SH-SY5Y (cell line): ENCODE results near the gene RSPO4.

Experiments used
- GATA2 ChIP-seq: IDR thresholded peaks from 2 replicates; pipeline ENCODE4 v1.6.1; 2011; ENCODE audit warnings: mild to moderate bottlenecking, low read depth, low read length
- GATA3 ChIP-seq: IDR thresholded peaks from 2 replicates; pipeline ENCODE4 v1.6.1; 2011; ENCODE audit warnings: low read depth, mild to moderate bottlenecking, low read length, moderate library complexity

RSPO4 gene

GRCh38 chr20:992801-993535 is 9.1 kb downstream of the RSPO4 start:
- TF ChIP-seq GATA2 = no peak
- TF ChIP-seq GATA3 = no peak

- TF ChIP-seq GATA2 (no peak), GATA3 (no peak)
Observed at GRCh38 chr20:991850-992249, 10.3 kb downstream of the RSPO4 start.

GRCh38 chr20:990293-990959 is 11.7 kb downstream of the RSPO4 start:
- TF ChIP-seq GATA2 = no peak
- TF ChIP-seq GATA3 = no peak

GRCh38 chr20:988272-988671 is 13.8 kb downstream of the RSPO4 start:
- no peak for TF ChIP-seq GATA2
- no peak for TF ChIP-seq GATA3

GRCh38 chr20:987677-988076 is 14.4 kb downstream of the RSPO4 start:
- no peak for TF ChIP-seq GATA2
- TF ChIP-seq GATA3 = no peak

GRCh38 chr20:986733-987355 is 15.3 kb downstream of the RSPO4 start:
- TF ChIP-seq GATA3 (no peak), GATA2 (no peak)

GRCh38 chr20:982754-983153 is 19.4 kb downstream of the RSPO4 start:
- no peak for TF ChIP-seq GATA2
- no peak for TF ChIP-seq GATA3

- TF ChIP-seq GATA2 (no peak), GATA3 (no peak)
Observed at GRCh38 chr20:977021-977420, 25.1 kb downstream of the RSPO4 start.

- TF ChIP-seq GATA3 = no peak
- TF ChIP-seq GATA2 = no peak
Observed at GRCh38 chr20:976033-976432, 26.1 kb downstream of the RSPO4 start.

GRCh38 chr20:973785-974194 is 28.3 kb downstream of the RSPO4 start:
- TF ChIP-seq GATA3 = no peak
- TF ChIP-seq GATA2 = 0 out of 2 replicates have a peak, but pooled peaks have one; percentile 13

GRCh38 chr20:972256-972655 is 29.9 kb downstream of the RSPO4 start:
- TF ChIP-seq GATA3 (no peak), GATA2 (no peak)

GRCh38 chr20:971346-971745 is 30.8 kb downstream of the RSPO4 start:
- no peak for TF ChIP-seq GATA2
- no peak for TF ChIP-seq GATA3

GRCh38 chr20:969868-970267 is 32.2 kb downstream of the RSPO4 start:
- TF ChIP-seq GATA2 (no peak), GATA3 (no peak)

- TF ChIP-seq GATA2 = no peak
- no peak for TF ChIP-seq GATA3
Observed at GRCh38 chr20:967796-968742, 34.0 kb downstream of the RSPO4 start.

GRCh38 chr20:965956-966355 is 36.2 kb downstream of the RSPO4 start:
- no peak for TF ChIP-seq GATA3

GRCh38 chr20:963795-964194 is 38.3 kb downstream of the RSPO4 start:
- TF ChIP-seq GATA3 (no peak), GATA2 (no peak)
